ENCODE results near the gene TULP3.

GRCh38 chr12:2980630-2981029 is 89.9 kb downstream of the TULP3 start:
- TF ChIP-seq CTCF (IDR thresholded peaks at IDR 0.05), result no peak
- no peak for TF ChIP-seq POLR2A (IDR thresholded peaks at IDR 0.05)
- no peak for TF ChIP-seq EP300 (IDR thresholded peaks at IDR 0.05)
